Measurements from ENCODE around the gene P2RX7.
"Not testable (repeated sequence)": the region's sequence is repeated elsewhere in the genome, so short reads cannot be mapped to it uniquely, and the experiment has no call there.

The P2RX7 gene

DNA sequence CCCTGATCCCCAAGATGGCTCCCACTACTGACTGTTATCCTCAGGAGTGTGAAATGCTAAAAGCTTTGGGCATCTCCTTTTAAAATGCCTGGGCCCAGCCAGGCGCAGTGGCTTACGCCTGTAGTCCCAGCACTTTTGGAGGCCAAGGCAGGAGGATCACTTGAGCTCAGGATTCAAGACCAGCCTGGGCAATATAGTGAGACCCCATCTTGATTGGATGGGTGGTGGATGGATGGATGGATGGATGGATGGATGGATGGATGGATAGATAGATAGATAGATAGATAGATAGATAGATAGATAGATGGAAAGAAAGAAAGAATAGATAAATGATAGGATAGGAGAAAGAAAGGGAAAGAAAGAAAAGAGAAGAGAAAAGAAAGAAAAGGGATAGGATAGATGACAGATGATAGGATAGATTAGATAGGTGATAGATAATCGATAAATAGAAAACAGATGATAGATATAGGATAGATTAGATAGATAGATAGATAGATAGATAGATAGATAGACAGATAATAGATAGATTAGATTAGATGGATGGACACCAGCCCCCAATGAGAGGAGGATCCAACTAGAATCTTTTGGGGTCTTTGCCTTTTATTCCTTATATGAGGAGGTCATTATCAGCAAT is 86.8 kb downstream of the P2RX7 start:
- POLR2A ChIA-PET = no interaction called here
- CTCF ChIA-PET = interaction anchor here (1.3 kb wide), 1 partner anchor 160 kb away, joined by 3 read pairs; no protein-coding TSS in a partner anchor
- no peak for DNase-seq (ENCODE audit: extremely low spot score)
- TF ChIP-seq, protein P1, sequence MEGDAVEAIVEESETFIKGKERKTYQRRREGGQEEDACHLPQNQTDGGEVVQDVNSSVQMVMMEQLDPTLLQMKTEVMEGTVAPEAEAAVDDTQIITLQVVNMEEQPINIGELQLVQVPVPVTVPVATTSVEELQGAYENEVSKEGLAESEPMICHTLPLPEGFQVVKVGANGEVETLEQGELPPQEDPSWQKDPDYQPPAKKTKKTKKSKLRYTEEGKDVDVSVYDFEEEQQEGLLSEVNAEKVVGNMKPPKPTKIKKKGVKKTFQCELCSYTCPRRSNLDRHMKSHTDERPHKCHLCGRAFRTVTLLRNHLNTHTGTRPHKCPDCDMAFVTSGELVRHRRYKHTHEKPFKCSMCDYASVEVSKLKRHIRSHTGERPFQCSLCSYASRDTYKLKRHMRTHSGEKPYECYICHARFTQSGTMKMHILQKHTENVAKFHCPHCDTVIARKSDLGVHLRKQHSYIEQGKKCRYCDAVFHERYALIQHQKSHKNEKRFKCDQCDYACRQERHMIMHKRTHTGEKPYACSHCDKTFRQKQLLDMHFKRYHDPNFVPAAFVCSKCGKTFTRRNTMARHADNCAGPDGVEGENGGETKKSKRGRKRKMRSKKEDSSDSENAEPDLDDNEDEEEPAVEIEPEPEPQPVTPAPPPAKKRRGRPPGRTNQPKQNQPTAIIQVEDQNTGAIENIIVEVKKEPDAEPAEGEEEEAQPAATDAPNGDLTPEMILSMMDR (IDR thresholded peaks at IDR 0.05; ENCODE audit: control extremely low read depth, extremely low read depth, low read depth, missing control alignments) = no peak

DNA sequence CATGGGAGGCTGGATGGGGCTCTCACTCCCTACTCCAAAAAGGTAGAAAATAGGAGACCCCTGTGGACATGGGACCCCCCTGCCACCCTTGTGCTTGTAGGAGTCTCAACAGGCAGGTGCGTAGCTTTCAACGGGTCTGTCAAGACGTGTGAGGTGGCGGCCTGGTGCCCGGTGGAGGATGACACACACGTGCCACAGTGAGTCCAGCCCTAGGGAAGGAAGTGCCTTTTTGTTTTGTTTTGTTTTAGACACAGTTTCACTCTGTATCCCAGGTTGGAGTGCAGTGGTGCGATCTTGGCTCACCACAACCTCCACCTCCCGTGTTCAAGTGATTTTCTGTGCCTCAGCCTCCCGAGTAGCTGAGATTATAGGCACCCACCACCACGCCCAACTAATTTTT is 90.2 kb downstream of the P2RX7 start:
- TF ChIP-seq, protein P1 (IDR thresholded peaks at IDR 0.05; ENCODE audit: control extremely low read depth, extremely low read depth, low read depth, missing control alignments) = no peak
- DNase-seq (ENCODE audit: extremely low spot score) = no peak
- ChIA-PET CTCF (interaction anchor here (1.1 to 1.8 kb wide), 2 partner anchors 12 to 112 kb away, joined by 3 to 6 read pairs; no protein-coding TSS in a partner anchor), POLR2A (no interaction called here)

DNA sequence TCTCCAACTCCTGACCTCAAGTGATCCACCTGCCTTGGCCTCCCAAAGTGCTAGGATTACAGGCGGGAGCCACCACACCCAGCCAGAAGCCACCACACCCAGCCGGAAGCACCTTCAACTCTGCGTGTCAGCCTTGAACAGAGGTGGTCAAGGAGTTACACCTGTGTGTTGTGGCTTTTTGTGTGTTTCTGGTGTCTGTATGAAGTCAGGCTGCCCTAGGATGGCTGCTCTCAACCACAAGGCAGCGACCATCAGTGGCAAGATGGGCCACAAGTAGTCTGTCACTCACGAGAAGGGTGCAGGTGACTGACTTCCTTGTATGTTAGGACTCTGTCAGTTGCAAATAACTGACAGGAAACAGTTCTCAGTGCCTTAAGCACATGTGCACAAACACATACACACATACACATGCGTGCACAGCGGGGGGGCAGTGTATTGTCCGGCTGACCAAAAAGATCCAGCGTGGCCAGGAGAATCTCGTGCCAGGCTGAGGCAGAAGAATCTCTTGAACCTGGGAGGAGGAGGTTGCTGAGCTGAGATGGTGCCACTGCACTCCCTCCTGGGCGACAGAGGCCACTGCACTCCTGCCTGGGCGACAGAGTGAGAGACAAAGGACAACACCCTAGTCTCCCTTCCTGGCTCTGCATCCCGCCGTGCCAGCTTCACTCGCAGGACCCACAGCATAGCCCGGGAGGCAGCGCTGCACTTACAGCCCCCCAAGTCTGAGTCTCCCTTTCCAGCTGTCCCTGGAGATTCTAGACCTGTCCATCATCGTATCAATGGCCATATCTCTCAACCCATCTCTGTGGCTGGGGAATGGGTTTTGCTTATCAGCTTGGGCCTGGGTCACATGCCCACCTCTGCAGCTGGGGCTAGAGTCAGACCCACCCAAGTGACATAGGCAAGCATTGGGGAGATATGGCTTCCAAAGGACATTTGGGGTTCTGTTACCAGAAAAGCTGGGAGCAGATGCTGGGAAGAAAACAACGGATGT is 90.9 kb downstream of the P2RX7 start:
- no peak for DNase-seq (ENCODE audit: extremely low spot score)
- ChIA-PET POLR2A (no interaction called here), CTCF (interaction anchor here (1.1 to 2.3 kb wide), 7 partner anchors 11 to 162 kb away, joined by 3 to 9 read pairs (median 4); no protein-coding TSS in a partner anchor)
- TF ChIP-seq, protein P1 (IDR thresholded peaks at IDR 0.05; ENCODE audit: control extremely low read depth, extremely low read depth, low read depth, missing control alignments) = peak; percentile 56

DNA sequence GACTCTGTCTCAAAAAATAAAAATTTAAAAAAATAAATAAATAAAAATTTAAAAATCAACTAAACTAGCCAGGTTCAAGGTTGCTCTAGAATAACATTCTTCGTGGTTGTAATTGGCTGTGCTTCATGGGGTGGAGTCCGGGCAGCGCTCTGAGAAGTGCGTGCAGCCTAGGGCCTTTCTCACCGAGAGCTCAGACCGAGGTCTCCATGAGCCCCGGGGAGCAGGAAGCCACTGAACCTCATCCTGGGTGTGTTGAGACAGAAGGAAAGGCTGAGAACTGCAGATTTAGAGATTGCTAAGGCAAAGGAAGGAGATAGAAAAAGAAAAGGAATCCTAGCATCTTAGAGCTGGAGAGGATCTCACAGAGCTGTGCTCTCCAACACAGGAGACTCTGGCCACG is 91.9 kb downstream of the P2RX7 start:
- DNase-seq (ENCODE audit: extremely low spot score) = peak; percentile 11
- POLR2A ChIA-PET = no interaction called here
- CTCF ChIA-PET = interaction anchor here (1.1 to 2.3 kb wide), 5 partner anchors 10 to 163 kb away, joined by 3 to 9 read pairs (median 4); no protein-coding TSS in a partner anchor
- TF ChIP-seq, protein P1 (IDR thresholded peaks at IDR 0.05; ENCODE audit: control extremely low read depth, extremely low read depth, low read depth, missing control alignments) = no peak

- ChIA-PET POLR2A (interaction anchor here (0.7 kb wide), 1 partner anchor 334 kb away, joined by 4 read pairs; no protein-coding TSS in a partner anchor), CTCF (no interaction called here)
- TF ChIP-seq, protein P1 (IDR thresholded peaks at IDR 0.05; ENCODE audit: control extremely low read depth, extremely low read depth, low read depth, missing control alignments) = no peak
- no peak for DNase-seq (ENCODE audit: extremely low spot score)
Observed at GRCh38 chr12:121226399-121226798, 93.7 kb downstream of the P2RX7 start.

DNA sequence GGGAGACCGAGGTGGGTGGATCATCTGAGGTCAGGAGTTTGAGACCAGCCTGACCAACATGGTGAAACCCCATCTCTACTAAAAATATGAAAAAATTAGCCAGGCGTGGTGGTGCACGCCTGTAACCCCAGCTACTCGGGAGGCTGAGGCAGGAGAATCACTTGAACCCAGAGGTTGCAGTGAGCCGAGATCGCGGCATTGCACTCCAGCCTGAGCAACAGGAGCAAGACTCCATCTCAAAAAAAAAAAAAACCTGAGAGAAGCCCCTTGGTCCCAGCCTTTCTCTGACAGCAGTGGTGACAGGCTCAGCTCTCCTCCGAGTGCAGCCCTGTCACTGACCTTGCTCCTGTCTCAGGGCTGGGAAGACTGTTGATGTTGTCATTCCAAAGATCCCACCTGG is 94.2 kb downstream of the P2RX7 start:
- ChIA-PET CTCF (interaction anchor here (1.3 kb wide), 1 partner anchor 21 kb away, joined by 3 read pairs; no protein-coding TSS in a partner anchor), POLR2A (interaction anchor here (0.7 kb wide), 1 partner anchor 335 kb away, joined by 4 read pairs; no protein-coding TSS in a partner anchor)
- not testable (repeated sequence) for DNase-seq (ENCODE audit: extremely low spot score)
